SK-N-SH treated with all-trans-retinoic acid at 6 μM for 48 hours (cell line): Measurements from ENCODE around the gene CNTNAP2.

Experiments
- ATAC-seq: fragments of 200-7000 bp; cut with Tn5 transposase; 3 replicates; pipeline ENCODE4 v1.9.1; 2020; ENCODE audit warnings: mild to moderate bottlenecking, moderate library complexity
- BACH2 ChIP-seq: fragments of 250-450 bp; sonication (Bioruptor Pico); IDR thresholded peaks from 2 replicates; pipeline ENCODE4 v1.9.0; 2021; ENCODE audit warnings: mild to moderate bottlenecking, borderline replicate concordance
- CSDC2 ChIP-seq: fragments of 250-450 bp; sonication (Bioruptor Pico); IDR thresholded peaks from 2 replicates; pipeline ENCODE4 v1.5.0; 2020; ENCODE audit warnings: mild to moderate bottlenecking, moderate library complexity
- ESRRG ChIP-seq: fragments of 250-450 bp; sonication (Bioruptor Pico); IDR thresholded peaks from 2 replicates; pipeline ENCODE4 v1.6.1; 2021; ENCODE audit warnings: mild to moderate bottlenecking
- GLIS3 ChIP-seq: fragments of 250-450 bp; sonication (Bioruptor Pico); IDR thresholded peaks from 2 replicates; pipeline ENCODE4 v1.5.0; 2020; ENCODE audit warnings: mild to moderate bottlenecking, moderate library complexity
- OSR1 ChIP-seq: fragments of 250-450 bp; sonication (Bioruptor Pico); IDR thresholded peaks from 2 replicates; pipeline ENCODE4 v1.8.0; 2022; ENCODE audit warnings: moderate library complexity, mild to moderate bottlenecking, inconsistent platforms
- PATZ1 ChIP-seq: fragments of 250-450 bp; sonication (Bioruptor Pico); IDR thresholded peaks from 2 replicates; pipeline ENCODE4 v1.8.0; 2020; ENCODE audit warnings: mild to moderate bottlenecking, moderate library complexity, borderline replicate concordance
- POU6F1 ChIP-seq: fragments of 250-450 bp; sonication (Bioruptor Pico); IDR thresholded peaks from 2 replicates; pipeline ENCODE4 v1.8.0; 2021; ENCODE audit warnings: low read depth, mild to moderate bottlenecking, moderate library complexity, borderline replicate concordance
- PPARA ChIP-seq: fragments of 250-450 bp; sonication (Bioruptor Pico); IDR thresholded peaks from 2 replicates; pipeline ENCODE4 v1.5.0; 2020; ENCODE audit warnings: mild to moderate bottlenecking, borderline replicate concordance
- RARB ChIP-seq: fragments of 250-450 bp; sonication (Bioruptor Pico); IDR thresholded peaks from 2 replicates; pipeline ENCODE4 v1.8.0; 2021; ENCODE audit warnings: mild to moderate bottlenecking, moderate library complexity
- TCF4 ChIP-seq: fragments of 250-450 bp; sonication (Bioruptor Pico); IDR thresholded peaks from 2 replicates; pipeline ENCODE4 v1.8.0; 2021; ENCODE audit warnings: mild to moderate bottlenecking, moderate library complexity, borderline replicate concordance
- TOX ChIP-seq: fragments of 250-450 bp; sonication (Bioruptor Pico); IDR thresholded peaks from 2 replicates; pipeline ENCODE4 v1.8.0; 2021; ENCODE audit warnings: mild to moderate bottlenecking, moderate library complexity, borderline replicate concordance
- TSHZ2 ChIP-seq: fragments of 250-450 bp; sonication (Bioruptor Pico); IDR thresholded peaks from 2 replicates; pipeline ENCODE4 v1.5.0; 2020; ENCODE audit warnings: mild to moderate bottlenecking, moderate library complexity
- ZC3H10 ChIP-seq: fragments of 250-450 bp; sonication (Bioruptor Pico); IDR thresholded peaks from 2 replicates; pipeline ENCODE4 v1.5.1; 2021; ENCODE audit warnings: mild to moderate bottlenecking, moderate library complexity
- ZFP3 ChIP-seq: fragments of 250-450 bp; sonication (Bioruptor Pico); IDR thresholded peaks from 2 replicates; pipeline ENCODE4 v1.5.0; 2020; ENCODE audit warnings: mild to moderate bottlenecking, moderate library complexity
- ZFP30 ChIP-seq: fragments of 450-650 bp; formaldehyde crosslinking; IDR thresholded peaks from 2 replicates; pipeline ENCODE4 v1.5.0; 2022; ENCODE audit warnings: mild to moderate bottlenecking, moderate library complexity
- ZNF565 ChIP-seq: fragments of 450-650 bp; formaldehyde crosslinking; conservative IDR thresholded peaks from 2 replicates; pipeline ENCODE4 v1.5.0; 2020; ENCODE audit warnings: low read depth, mild to moderate bottlenecking, moderate library complexity
- ZNF70 ChIP-seq: fragments of 450-650 bp; formaldehyde crosslinking; IDR thresholded peaks from 2 replicates; pipeline ENCODE4 v1.5.0; 2020; ENCODE audit warnings: mild to moderate bottlenecking, moderate library complexity
- ZNF8 ChIP-seq: fragments of 450-650 bp; formaldehyde crosslinking; IDR thresholded peaks from 2 replicates; pipeline ENCODE4 v1.5.0; 2020; ENCODE audit warnings: mild to moderate bottlenecking, moderate library complexity

Gene CNTNAP2

GRCh38 chr7:148021507-148022045 lies 1905.0 kb downstream of the CNTNAP2 start:
- no peak for ATAC-seq
- TF ChIP-seq OSR1 (no peak), ZFP30 (CRISPR knock-in tag) (no peak), BACH2 (no peak), PPARA (no peak), ZNF70 (no peak), ZC3H10 (CRISPR knock-in tag) (no peak), ZNF8 (CRISPR knock-in tag) (no peak), TCF4 (CRISPR knock-in tag) (no peak), CSDC2 (CRISPR knock-in tag) (no peak), TOX (CRISPR knock-in tag) (no peak), GLIS3 (CRISPR knock-in tag) (no peak), ESRRG (CRISPR knock-in tag) (no peak), TSHZ2 (no peak)

GRCh38 chr7:148022832-148023231 lies 1906.2 kb downstream of the CNTNAP2 start:
- TF ChIP-seq PATZ1 (CRISPR knock-in tag), result no peak
- ATAC-seq, result no peak

- TF ChIP-seq OSR1, result no peak
- TF ChIP-seq TOX (CRISPR knock-in tag), result no peak
- no peak for TF ChIP-seq ZC3H10 (CRISPR knock-in tag)
- TF ChIP-seq ZNF565 (CRISPR knock-in tag), result no peak
- TF ChIP-seq TSHZ2, result no peak
- TF ChIP-seq TCF4 (CRISPR knock-in tag), result no peak
- no peak for TF ChIP-seq ZNF70
- TF ChIP-seq PATZ1 (CRISPR knock-in tag), result no peak
- TF ChIP-seq ZFP3 (CRISPR knock-in tag), result no peak
- TF ChIP-seq, all 23 proteins: peak for 0
- ATAC-seq, result no peak
These were observed 1910.1 kb downstream of the CNTNAP2 start for GRCh38 chr7:148026713-148027112.

- no peak for ATAC-seq
- TF ChIP-seq ZFP30 (CRISPR knock-in tag), result no peak
- TF ChIP-seq, all 23 proteins: peak for 0
These were observed 1911.6 kb downstream of the CNTNAP2 start for GRCh38 chr7:148028165-148028564.

- no peak for ATAC-seq
- TF ChIP-seq TSHZ2 (no peak), CSDC2 (CRISPR knock-in tag) (no peak), PATZ1 (CRISPR knock-in tag) (no peak), RARB (CRISPR knock-in tag) (no peak), POU6F1 (CRISPR knock-in tag) (no peak), ZNF70 (no peak), ESRRG (CRISPR knock-in tag) (no peak)
These were observed 1914.4 kb downstream of the CNTNAP2 start for GRCh38 chr7:148031019-148031418.
